IPS-20b (cell line): Measurements from ENCODE around the gene MYCBP.
A peak's percentile ranks its signal among the peaks of the same experiment; 100 is the strongest.

Source experiments
- H3K27ac ChIP-seq: one replicate; pipeline ENCODE4 v1.5.1; 2013; ENCODE audit warnings: low read length
- H3K27me3 ChIP-seq: 2 replicates; pipeline ENCODE4 v1.6.1; 2013; ENCODE audit warnings: mild to moderate bottlenecking, low read length, inconsistent platforms; ENCODE audit not compliant: insufficient read depth
- H3K36me3 ChIP-seq: 2 replicates; pipeline ENCODE4 v1.6.1; 2013; ENCODE audit warnings: low read depth, mild to moderate bottlenecking, inconsistent platforms, low read length, moderate library complexity; ENCODE audit not compliant: insufficient read depth
- H3K4me1 ChIP-seq: 2 replicates; pipeline ENCODE4 v1.6.1; 2013; ENCODE audit warnings: mild to moderate bottlenecking, control low read depth, inconsistent platforms, low read length, moderate library complexity; ENCODE audit not compliant: insufficient read depth
- H3K4me3 ChIP-seq: 2 replicates; pipeline ENCODE4 v1.5.1; 2013; ENCODE audit warnings: mild to moderate bottlenecking, low read length, inconsistent platforms
- H3K9ac ChIP-seq: 2 replicates; pipeline ENCODE4 v1.6.1; 2013; ENCODE audit warnings: low read depth, mild to moderate bottlenecking, inconsistent platforms, low read length, moderate library complexity
- H3K9me3 ChIP-seq: 2 replicates; pipeline ENCODE4 v1.6.1; 2013; ENCODE audit warnings: mild to moderate bottlenecking, low read depth, low read length, inconsistent platforms; ENCODE audit not compliant: insufficient read depth

Gene MYCBP

DNA sequence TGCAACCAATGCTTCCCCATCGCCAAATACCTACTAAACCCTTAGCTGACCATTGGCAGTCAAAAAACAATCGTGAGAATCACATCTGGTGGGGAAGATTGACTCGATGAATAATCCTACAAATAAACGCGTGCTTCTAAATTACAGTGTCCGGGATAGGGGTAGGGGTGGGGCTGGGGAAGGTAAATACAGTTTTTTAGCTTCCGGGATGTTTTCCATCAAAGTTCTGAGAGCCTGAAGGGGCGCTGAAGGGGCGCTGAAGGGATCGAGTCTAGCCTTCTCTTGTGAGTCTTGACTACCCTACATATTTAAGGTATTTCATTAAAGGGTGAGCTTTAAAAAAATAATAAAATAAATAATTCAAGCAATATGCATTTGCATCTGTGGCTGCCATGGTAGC lies 54.1 kb downstream of the MYCBP start:
- H3K27me3 ChIP-seq: peaks cover 61% of the 10 kb centered on the region
- no peak overlapping the region for H3K9ac ChIP-seq
- 0 out of 2 replicates have a peak, but pooled peaks cover 8% of the 10 kb centered on the region for H3K9me3 ChIP-seq
- peaks cover 5% of the 10 kb centered on the region; the same call in 1 of the 2 replicates for H3K4me1 ChIP-seq
- no peaks in the 10 kb centered on the region for H3K36me3 ChIP-seq
- H3K4me3 ChIP-seq: peak overlapping the region; percentile 74
- no peak overlapping the region for H3K27ac ChIP-seq

- Histone ChIP-seq H3K36me3 (no peaks in the 10 kb centered on the region), H3K4me3 (peak overlapping the region; percentile 74), H3K27me3 (peaks cover 68% of the 10 kb centered on the region), H3K4me1 (peaks cover 6% of the 10 kb centered on the region; the same call in 1 of the 2 replicates), H3K27ac (no peak overlapping the region), H3K9me3 (0 out of 2 replicates have a peak, but pooled peaks cover 8% of the 10 kb centered on the region), H3K9ac (0 out of 2 replicates have a peak overlapping the region, but pooled peaks have one; percentile 6)
Observed at GRCh38 chr1:38818175-38818976, 54.8 kb downstream of the MYCBP start.

DNA sequence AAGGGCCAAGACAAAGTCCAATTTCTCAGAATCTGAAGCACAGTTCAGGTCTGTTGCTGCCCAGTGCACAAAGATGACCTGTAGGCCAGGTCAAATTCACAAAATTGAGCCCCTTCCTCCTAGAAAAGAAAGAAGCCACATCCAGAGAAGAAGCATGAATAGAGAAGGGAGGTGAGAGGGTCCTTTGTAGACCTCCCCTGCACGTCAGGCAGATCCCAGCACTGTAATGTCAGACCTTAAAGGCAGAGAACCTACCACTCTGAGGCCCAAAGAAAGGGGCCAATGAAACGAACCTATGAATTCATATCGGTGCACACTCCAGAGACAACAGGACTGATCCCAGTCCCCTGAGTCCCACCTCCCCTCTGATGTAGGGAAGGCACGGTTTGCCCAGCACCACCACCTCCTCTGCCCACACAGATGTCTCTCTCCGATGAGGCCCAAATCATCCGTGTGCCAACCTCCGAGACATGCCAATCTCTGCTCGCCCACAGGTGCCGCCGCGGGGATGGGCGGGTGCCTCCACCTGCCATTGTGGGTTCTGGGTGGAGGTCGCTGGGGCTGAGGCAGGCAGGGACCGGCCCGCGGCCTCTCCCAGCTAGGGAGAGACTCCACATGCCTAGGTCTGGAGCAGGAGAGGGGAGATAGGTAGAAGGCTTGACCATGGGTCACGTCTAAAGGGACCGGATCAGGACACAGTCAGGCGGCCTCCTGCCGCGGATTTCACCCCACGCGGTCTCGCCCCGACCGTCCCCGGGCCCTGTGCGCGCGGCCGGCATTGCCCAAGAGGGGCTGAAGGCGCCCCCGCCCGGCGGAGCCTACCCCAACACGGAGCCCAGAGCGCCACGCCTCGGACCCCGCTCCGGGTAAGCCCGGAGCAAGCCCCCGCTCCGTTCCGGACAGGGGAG lies 55.6 kb downstream of the MYCBP start:
- H3K27ac ChIP-seq: no peak overlapping the region
- H3K4me1 ChIP-seq: peaks cover 6% of the 10 kb centered on the region; the same call in 1 of the 2 replicates
- H3K27me3 ChIP-seq: peaks cover 70% of the 10 kb centered on the region
- H3K4me3 ChIP-seq: peak overlapping the region; percentile 74; the same call in 1 of the 2 replicates
- no peaks in the 10 kb centered on the region for H3K36me3 ChIP-seq
- no peak overlapping the region for H3K9ac ChIP-seq
- 0 out of 2 replicates have a peak, but pooled peaks cover 8% of the 10 kb centered on the region for H3K9me3 ChIP-seq

DNA sequence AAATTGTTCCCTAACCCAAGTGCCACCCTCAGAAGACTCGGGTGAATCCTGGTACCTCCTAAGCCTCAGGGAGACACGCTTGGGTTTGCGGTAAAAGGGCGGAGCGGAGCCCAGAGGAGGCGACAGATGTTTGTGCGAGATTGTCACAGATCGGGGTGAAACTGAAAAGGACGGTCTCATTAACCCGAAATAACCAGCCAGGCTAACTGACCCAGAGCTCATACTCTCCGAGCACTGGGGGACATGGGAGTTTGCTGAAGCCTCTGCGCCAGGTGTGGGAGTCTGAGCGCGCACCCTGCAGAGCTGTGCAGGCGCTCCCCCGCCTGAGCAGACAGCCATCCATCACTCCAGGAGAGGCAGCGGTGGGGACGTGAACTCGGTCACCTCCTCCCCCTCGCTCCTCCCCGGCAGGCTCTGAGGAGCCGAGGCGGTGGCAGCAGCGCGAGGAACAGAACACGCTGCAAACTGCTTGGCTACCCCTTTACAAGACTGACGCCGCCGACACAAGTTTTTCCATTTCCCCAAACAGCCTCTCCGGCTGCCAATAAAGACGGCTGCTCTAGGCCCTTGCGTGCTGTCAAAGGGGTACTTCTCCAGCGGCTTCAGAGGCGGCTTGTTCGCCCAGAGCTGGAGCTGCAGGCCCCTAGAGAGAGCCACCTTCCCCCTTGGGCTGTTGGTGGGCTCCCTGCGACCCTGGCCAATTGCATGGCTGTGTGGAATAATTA lies 57.1 kb downstream of the MYCBP start:
- no peak overlapping the region for H3K9ac ChIP-seq

GRCh38 chr1:38814984-38815464 lies 58.1 kb downstream of the MYCBP start:
- H3K27me3 ChIP-seq: peaks cover 65% of the 10 kb centered on the region
- H3K4me3 ChIP-seq: no peak overlapping the region
- peaks cover 6% of the 10 kb centered on the region; the same call in 1 of the 2 replicates for H3K4me1 ChIP-seq
- H3K27ac ChIP-seq: no peak overlapping the region
- no peaks in the 10 kb centered on the region for H3K36me3 ChIP-seq
- H3K9me3 ChIP-seq: 0 out of 2 replicates have a peak, but pooled peaks cover 8% of the 10 kb centered on the region
- no peak overlapping the region for H3K9ac ChIP-seq

More for the DNA sequence above, 57.1 kb downstream of the MYCBP start:
- no peaks in the 10 kb centered on the region for H3K36me3 ChIP-seq
- H3K27ac ChIP-seq: no peak overlapping the region
- H3K27me3 ChIP-seq: peaks cover 72% of the 10 kb centered on the region
- peaks cover 6% of the 10 kb centered on the region; the same call in 1 of the 2 replicates for H3K4me1 ChIP-seq
- H3K4me3 ChIP-seq: peak overlapping the region; percentile 17; the same call in 1 of the 2 replicates
- H3K9me3 ChIP-seq: 0 out of 2 replicates have a peak, but pooled peaks cover 8% of the 10 kb centered on the region

- Histone ChIP-seq H3K9ac (no peak overlapping the region), H3K27ac (no peak overlapping the region), H3K4me3 (no peak overlapping the region), H3K36me3 (no peaks in the 10 kb centered on the region), H3K9me3 (0 out of 2 replicates have a peak, but pooled peaks cover 8% of the 10 kb centered on the region), H3K27me3 (peaks cover 60% of the 10 kb centered on the region), H3K4me1 (peaks cover 6% of the 10 kb centered on the region; the same call in 1 of the 2 replicates)
Observed at GRCh38 chr1:38814444-38814983, 58.6 kb downstream of the MYCBP start.

GRCh38 chr1:38812981-38813380 lies 60.2 kb downstream of the MYCBP start:
- H3K27ac ChIP-seq: no peak overlapping the region
- no peaks in the 10 kb centered on the region for H3K36me3 ChIP-seq
- H3K9me3 ChIP-seq: 0 out of 2 replicates have a peak, but pooled peaks cover 8% of the 10 kb centered on the region
- peaks cover 6% of the 10 kb centered on the region; the same call in 1 of the 2 replicates for H3K4me1 ChIP-seq
- H3K9ac ChIP-seq: no peak overlapping the region
- no peak overlapping the region for H3K4me3 ChIP-seq
- peaks cover 63% of the 10 kb centered on the region for H3K27me3 ChIP-seq
